ENCODE results near the gene PLCB3.

DNA sequence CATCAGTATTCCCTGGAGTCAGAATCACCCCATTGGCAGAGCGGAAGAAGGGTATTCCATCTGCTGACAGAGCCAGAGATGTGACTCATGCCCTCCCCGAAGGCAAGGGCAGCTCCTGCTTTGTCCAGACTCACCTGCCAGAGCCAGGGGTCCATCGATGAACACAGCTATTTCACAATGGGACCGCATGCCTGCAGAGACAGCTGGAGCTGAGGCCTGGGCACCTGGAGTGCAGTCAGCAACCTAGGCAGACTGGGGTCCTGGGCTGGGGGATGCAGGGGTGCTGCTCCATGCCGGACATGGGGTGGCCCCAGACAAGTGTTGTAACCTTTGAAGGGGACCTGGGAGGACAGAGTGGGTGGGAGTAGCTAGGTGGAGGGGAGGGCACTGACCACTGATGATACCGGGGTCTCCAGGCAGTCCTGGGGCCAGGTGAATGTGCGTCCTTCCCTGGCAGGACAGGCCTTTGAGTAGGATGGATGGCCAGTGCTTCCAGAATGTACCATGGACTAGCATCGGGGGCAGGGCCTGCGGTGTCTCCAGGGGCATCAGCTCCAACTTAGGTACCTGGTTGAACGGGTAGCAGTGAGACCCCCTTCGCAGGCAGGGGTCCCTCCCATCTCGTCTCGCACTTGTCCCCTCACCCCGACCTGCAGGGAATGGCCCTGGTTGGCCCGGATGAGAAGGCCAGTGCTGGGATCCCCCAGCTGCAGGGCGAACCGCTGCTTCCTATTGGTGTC lies 27.0 kb upstream of the PLCB3 start:
- TF ChIP-seq, protein P1, sequence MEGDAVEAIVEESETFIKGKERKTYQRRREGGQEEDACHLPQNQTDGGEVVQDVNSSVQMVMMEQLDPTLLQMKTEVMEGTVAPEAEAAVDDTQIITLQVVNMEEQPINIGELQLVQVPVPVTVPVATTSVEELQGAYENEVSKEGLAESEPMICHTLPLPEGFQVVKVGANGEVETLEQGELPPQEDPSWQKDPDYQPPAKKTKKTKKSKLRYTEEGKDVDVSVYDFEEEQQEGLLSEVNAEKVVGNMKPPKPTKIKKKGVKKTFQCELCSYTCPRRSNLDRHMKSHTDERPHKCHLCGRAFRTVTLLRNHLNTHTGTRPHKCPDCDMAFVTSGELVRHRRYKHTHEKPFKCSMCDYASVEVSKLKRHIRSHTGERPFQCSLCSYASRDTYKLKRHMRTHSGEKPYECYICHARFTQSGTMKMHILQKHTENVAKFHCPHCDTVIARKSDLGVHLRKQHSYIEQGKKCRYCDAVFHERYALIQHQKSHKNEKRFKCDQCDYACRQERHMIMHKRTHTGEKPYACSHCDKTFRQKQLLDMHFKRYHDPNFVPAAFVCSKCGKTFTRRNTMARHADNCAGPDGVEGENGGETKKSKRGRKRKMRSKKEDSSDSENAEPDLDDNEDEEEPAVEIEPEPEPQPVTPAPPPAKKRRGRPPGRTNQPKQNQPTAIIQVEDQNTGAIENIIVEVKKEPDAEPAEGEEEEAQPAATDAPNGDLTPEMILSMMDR (IDR thresholded peaks at IDR 0.05; ENCODE audit: low read length), result no peak
- no peak for TF ChIP-seq EZH2 (IDR thresholded peaks at IDR 0.05; ENCODE audit: borderline replicate concordance, low read length)

Data from OCI-LY1 (cell line).